CD4-positive, alpha-beta T cell treated with Interleukin-17A for 1 hour (primary cell): Measurements from ENCODE around the gene CBY2.
"Not testable (repeated sequence)": the region's sequence is repeated elsewhere in the genome, so short reads cannot be mapped to it uniquely, and the experiment has no call there.

Experiments used
- DNase-seq: peaks from one replicate; pipeline ENCODE4 v3.0.0-alpha.2; 2020

The CBY2 gene

DNA sequence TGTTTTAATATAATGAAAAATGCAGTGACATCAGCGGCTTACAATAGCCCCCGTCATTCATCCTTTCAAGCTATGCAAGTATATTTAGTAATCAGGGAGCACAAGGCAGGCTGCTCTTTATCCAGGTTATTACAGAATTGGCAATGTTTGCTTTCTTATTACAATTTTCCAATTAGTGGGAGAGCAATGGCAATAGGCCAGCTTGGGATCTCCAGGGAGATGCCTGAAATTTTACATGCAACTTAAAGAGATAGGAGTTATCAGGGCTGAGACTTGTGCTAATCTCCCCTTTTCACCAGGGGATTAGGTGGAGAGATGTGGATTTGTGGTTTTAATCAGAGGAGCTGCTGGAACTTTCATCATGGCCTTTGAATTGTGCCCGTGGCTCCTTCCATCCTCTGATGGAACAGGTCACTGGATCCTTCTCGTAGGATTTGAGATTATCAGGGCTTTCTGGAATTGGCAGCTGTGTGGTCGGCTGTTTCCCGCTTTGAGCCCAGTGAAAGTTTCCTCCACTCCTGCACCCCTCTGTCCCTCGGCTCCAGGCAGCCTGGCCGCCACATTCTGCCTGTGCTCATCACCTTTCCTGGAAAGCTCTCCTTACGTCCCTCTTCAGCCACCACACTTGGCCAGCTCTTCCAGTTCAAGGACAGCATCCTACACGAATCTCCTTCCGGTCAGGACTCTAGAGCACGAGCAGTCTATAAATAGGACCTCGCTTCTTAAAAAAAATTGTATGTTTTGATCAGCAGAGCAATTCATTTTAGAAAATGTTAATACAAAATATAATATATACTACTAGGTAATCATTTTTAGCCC, 47.0 kb downstream of the CBY2 start:
- no peak for DNase-seq

DNA sequence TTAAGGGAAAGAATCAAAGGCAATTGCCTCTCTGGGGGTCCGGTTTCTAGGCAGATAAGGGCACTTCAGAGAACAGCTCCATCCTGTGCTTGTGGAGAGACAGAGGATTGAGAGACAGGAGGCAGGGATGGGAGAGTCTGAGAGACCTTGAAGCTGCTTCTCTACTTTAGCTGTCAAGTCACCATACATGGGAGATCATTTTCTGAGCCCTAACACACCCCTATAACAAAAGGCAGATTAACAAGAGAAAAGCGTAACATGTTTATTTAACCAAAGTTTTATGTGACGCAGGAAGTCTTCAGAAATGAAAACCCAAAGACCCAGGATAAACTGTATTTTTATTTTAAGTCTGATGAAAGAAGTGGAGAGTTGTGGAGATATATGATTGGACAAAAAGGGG, 48.4 kb downstream of the CBY2 start:
- no peak for DNase-seq

DNA sequence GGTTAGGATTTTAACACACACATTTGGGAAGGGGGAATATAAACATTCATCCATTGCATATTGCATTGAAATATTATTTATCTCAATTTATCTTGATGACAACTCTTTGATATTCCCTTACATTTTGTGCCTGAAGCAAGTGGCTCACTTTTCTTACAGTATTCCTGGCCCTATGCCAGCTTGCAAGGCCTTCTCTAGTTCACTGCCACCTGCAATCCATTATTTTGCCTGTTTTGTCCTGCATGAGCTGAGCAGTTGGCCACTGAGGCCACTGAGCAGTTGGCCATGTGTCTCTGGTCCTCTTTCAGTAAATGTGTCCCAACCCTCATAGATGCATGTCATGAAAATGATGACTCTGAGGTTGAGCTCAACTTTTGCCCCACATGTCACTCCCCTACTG, 49.8 kb downstream of the CBY2 start:
- DNase-seq = no peak

DNA sequence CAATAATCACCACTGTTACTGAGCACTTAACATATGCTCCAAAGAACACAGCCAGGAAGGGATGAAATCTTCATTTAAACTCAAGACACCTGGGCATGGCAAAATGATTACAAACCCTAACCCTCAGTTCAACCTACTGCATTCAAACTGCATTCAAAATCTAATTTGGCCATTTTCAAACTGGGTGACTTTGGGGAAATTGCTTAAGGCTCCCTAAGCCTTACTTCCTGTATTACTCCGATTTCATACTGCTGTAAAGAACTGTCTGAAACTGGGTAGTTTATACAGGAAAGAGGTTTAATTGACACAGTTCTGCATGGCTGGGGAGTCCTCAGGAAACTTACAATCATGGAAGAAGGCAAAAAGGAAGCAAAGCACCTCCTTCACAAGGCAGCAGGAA, 50.4 kb downstream of the CBY2 start:
- no peak for DNase-seq

DNA sequence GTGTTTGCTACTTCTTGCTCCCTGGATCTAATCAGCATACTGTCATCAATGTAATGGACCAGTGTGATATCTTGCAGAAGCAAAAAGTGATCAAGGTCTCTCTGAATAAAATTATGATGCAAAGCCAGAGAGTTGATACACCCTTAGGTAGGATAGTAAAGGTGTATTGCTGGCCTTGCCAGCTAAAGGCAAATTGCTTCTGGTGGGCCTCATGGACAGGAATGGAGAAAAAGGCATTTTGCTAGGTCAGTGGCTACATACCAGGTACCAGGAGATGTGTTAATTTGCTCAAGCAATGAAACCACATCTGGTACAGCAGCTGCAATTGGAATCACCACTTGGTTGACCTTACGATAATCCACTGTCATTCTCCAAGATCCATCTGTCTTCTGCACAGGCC, 54.4 kb downstream of the CBY2 start:
- DNase-seq = not testable (repeated sequence)

DNA sequence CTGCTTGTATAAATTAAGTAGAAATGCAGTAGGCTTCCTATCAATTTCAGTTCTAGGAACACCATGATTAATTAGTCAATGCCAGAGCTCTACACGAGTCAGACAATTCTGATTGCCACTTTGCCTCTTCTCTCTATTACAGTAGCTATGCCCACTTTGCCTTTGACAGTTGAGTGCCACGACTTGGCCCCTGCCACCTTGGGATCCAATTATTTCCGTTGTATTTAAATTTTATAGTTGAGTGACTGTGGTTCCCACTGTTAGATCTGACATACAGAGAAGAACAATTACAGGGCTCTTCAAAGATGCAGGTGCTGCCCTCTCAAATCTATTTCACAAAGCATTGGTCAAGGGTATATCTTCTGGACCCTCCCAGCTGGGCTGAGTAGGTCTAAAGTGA, 55.5 kb downstream of the CBY2 start:
- not testable (repeated sequence) for DNase-seq

DNA sequence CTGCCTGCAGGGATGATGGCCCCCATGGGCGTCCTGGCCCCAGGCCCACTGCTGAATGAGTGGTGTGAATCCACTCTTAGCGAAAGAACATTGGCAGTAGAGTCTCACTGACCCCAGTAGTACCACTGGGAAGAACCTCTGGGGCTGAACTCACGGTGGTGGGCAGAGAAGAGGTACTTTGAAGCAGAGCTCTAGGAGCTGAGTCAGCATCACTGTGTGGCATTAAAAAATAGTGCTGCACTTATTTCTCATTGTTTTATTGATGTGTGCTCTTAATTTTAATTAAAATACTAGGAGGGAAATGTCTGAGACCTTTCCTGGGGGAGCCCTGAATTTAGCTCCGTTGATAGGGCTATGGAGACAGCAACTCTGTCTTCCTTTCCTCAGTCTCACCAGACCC, 61.3 kb downstream of the CBY2 start:
- DNase-seq = no peak
